ENCODE results near the gene ZBTB16. TPM values are rescaled to one million over a fixed set of nuclear protein-coding genes. Genes with fewer than 3 reads are reported as not detected.

ZBTB16 gene
- total and polyA plus RNA-seq, 2 of the 4 experiments (the other 2 are of a cell fraction), result not detected

- Histone ChIP-seq H3K14ac (replicated peaks; ENCODE audit: low read depth, low read length) (no peak overlapping the region), H2AFZ (replicated peaks; ENCODE audit: low read length, poor library complexity) (no peak overlapping the region), H2AK9ac (replicated peaks; ENCODE audit: low read depth, low read length, poor library complexity) (no peak overlapping the region), H3K36me3 (ENCODE audit: control insufficient read depth, insufficient read depth, low read length) (no peaks in the 10 kb centered on the region), H3K4me1 (ENCODE audit: control insufficient read depth, insufficient read depth, low read length) (no peaks in the 10 kb centered on the region), H3K4me2 (ENCODE audit: low read depth, low read length) (no peak overlapping the region), H3K9me3 (ENCODE audit: control insufficient read depth, insufficient read depth, low read length) (no peaks in the 10 kb centered on the region), H3K27me3 (ENCODE audit: control insufficient read depth, insufficient read depth, low read length) (peaks cover 5% of the 10 kb centered on the region; the same call in 1 of the 2 replicates), H3K18ac (ENCODE audit: low read depth, low read length) (no peak overlapping the region), H3K23ac (ENCODE audit: low read depth, low read length) (no peak overlapping the region), H3K79me1 (ENCODE audit: low read depth in 1 of 2, low read length in 2 of 2) (no peaks in the 10 kb centered on the region), H2BK15ac (ENCODE audit: low read depth, low read length) (no peak overlapping the region), H2AK5ac (ENCODE audit: low read depth, low read length) (no peak overlapping the region), H2BK120ac (ENCODE audit: low read depth, low read length) (no peak overlapping the region), H3K27ac (ENCODE audit: insufficient read depth, low read length) (no peak overlapping the region), H3K4ac (ENCODE audit: low read depth, low read length) (no peak overlapping the region), H2BK20ac (ENCODE audit: low read depth, low read length) (no peak overlapping the region), H4K20me1 (ENCODE audit: insufficient read depth, low read length) (no peaks in the 10 kb centered on the region), H3K56ac (ENCODE audit: extremely low read depth, insufficient read depth, low read length) (no peak overlapping the region), H3K4me3 (ENCODE audit: insufficient read depth, low read depth, low read length) (no peak overlapping the region), H4K5ac (ENCODE audit: low read depth, low read length) (no peak overlapping the region), H4K8ac (ENCODE audit: low read depth in 2 of 2, low read length in 2 of 2) (no peak overlapping the region), H3K9ac (ENCODE audit: low read depth, low read length) (no peak overlapping the region), H3K9me1 (ENCODE audit: insufficient read depth, low read length) (no peaks in the 10 kb centered on the region), H4K91ac (ENCODE audit: insufficient read depth, low read depth, low read length) (no peak overlapping the region), H2BK5ac (ENCODE audit: low read depth, low read length, poor library complexity, severe bottlenecking) (no peak overlapping the region)
- in situ Hi-C loops (cut with MboI; ENCODE audit: low sequenced_read_pairs), result no loop called here
- no peak for DNase-seq
- ATAC-seq (ENCODE audit: low read depth), result no peak
- no TSS peak for BruUV-seq (replicated peaks)
- intact Hi-C loops (cut with micrococcal nuclease), result no loop called here
- ChIA-PET CTCF (no interaction called here), POLR2A (ENCODE audit: unreplicated experiment) (no interaction called here)
- TF ChIP-seq BHLHE40 (IDR thresholded peaks at IDR 0.05; ENCODE audit: low read depth, low read length), result no peak
- dilution Hi-C loops (cut with HindIII; ENCODE audit: low sequenced_read_pairs, unreplicated experiment), result no loop called here
- 0% methylated on average over 1 of the region's 5 CpGs; no CpG with 5 or more reads in 1 of the 2 experiments for WGBS, 2 experiments (ENCODE audit: extremely low coverage in 2 of 2, insufficient read length in 1 of 2)
Measured at GRCh38 chr11:114042234-114042633, 17.3 kb upstream of the ZBTB16 start.

Data from IMR-90 (cell line).